ENCODE data around the gene KRT33B. TPM values are rescaled to one million over a fixed set of nuclear protein-coding genes. Genes with fewer than 3 reads are reported as not detected.

KRT33B gene
- total and polyA plus RNA-seq, 2 of the 8 experiments (the other 6 are each of a cell fraction or from before 2014, with no cell fraction given) = not detected

GRCh38 chr17:41354536-41354935 is 15.1 kb downstream of the KRT33B start (continued):
- TF ChIP-seq CHD7 (IDR thresholded peaks at IDR 0.05; ENCODE audit: insufficient replicate concordance, low read length) (no peak), JUND (IDR thresholded peaks at IDR 0.05; ENCODE audit: low read length) (no peak), SP2 (IDR thresholded peaks at IDR 0.05; ENCODE audit: low read length) (no peak), RNF2 (IDR thresholded peaks at IDR 0.05; ENCODE audit: borderline replicate concordance, low read depth, low read length, missing control alignments, poor library complexity, severe bottlenecking) (no peak), RAD21 (IDR thresholded peaks at IDR 0.05 in 1 of 2, conservative IDR thresholded peaks at IDR 0.05 in 1 of 2; ENCODE audit: low read depth in 2 of 2, low read length in 2 of 2) (no peak), RXRA (IDR thresholded peaks at IDR 0.05; ENCODE audit: insufficient read depth, low read depth, low read length) (no peak), SP4 (IDR thresholded peaks at IDR 0.05; ENCODE audit: low read length) (no peak), HDAC6 (IDR thresholded peaks at IDR 0.05; ENCODE audit: low read depth, low read length) (no peak), POLR2AphosphoS5 (IDR thresholded peaks at IDR 0.05; ENCODE audit: low read depth, low read length) (no peak), CHD2 (IDR thresholded peaks at IDR 0.05; ENCODE audit: low read length) (no peak), BRCA1 (IDR thresholded peaks at IDR 0.05; ENCODE audit: low read depth, low read length) (no peak)
